HK-2 (cell line): ENCODE data around the gene DNAJC6.
"Not testable (repeated sequence)": the region's sequence is repeated elsewhere in the genome, so short reads cannot be mapped to it uniquely, and the experiment has no call there.

Experiments
- DNase-seq: peaks from one replicate; pipeline ENCODE4 v3.0.0-alpha.2; 2018; ENCODE audit not compliant: unreplicated experiment

Gene DNAJC6

GRCh38 chr1:65309304-65310077, at the start of gene DNAJC6:
Gene DNAJC6, plus strand, starts transcription at chr1:65309543. Its CDS starts 203 bp downstream, at chr1:65309746.
- peak; percentile 84 for DNase-seq

- no peak for DNase-seq
Observed at GRCh38 chr1:65259816-65260215, 49.5 kb upstream of the DNAJC6 start.

- peak; percentile 34 for DNase-seq
Observed at GRCh38 chr1:65260851-65261473, 48.4 kb upstream of the DNAJC6 start.

- DNase-seq = no peak
Observed at GRCh38 chr1:65263286-65263685, 46.1 kb upstream of the DNAJC6 start.

DNA sequence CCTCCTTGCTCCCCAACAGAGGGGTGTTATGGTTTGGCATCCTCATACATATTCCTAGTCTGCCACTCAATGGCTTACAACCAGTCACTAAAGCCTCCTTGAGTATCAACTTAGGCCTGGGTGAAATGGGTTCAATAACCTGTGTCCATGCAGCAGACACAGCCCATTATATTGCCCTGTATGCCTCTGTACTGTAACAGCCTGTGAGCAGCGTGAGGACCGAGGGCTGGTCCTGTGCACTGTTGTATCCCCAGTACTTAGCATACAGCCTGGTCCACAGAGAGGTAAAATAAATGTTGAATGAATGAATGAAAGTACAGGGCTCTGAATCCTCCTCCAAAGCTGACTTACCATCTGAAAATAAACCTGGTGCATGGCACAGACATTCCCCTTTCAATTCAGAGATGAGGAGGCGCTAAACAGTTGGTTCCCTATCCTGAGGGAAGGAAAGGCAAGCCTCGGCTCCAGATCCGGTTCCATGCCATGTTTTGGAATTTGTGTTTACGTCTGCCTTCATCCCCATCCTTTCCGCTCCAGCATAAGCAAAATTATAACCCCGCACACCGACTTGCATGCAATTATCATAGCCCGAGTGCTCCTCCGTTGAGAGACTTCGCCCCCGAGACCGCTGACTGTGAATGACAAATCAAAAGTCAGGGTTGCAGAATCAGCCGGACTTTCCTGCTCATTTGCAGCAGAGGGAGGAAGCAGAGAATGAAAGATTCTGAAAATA, 45.0 kb upstream of the DNAJC6 start:
- DNase-seq = no peak

DNA sequence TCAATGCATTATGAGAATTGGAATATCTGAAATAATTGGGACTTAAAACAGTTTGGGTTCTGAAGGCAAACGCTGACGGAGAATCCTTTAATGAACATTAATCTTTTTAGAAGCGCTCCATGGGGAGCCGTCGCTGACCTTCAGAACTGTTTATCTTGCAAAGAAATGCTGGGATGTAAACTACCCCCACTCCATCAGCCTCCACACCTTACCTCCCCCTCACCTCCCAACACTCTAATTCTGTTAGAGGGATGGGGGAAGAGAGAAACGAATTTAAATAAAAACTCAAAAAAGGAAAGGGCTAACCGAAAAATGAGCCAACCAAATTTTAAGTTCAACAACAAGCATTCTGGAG, 44.1 kb upstream of the DNAJC6 start:
- DNase-seq = no peak

DNA sequence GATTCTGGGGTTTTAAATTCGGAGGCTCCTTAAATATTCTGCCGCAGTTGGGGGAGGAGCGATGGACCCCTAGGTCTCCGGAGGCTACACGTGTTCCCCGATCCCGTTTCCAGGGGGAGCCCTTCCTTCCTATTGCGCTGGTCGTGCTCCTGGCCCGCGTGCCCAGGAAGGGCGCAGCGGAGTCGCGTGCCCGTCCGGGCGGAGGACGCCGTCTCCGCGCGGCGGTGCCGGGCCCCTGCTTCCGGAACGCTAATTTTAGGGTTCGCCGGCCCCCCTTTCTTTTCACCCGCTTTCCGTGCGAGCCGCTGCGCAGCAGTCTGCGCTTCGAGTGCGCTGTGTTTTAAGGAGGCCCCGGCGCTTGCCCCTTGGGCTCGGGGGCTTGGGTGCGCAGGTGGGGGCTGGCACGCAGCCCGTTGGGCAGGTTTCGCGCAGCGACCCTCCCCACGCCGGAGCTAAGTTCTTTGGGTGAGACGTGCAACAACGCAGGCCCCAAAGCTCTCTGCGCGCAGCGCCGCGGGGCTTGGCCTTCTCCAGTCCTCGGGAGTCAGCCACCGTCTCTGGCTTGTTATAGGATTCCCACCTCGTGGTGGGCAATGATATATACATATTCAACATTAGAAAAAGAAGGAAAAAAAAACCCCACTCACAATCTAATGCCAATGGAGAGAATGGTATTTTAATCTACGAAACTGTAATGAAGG, 43.5 kb upstream of the DNAJC6 start:
- peak; percentile 50 for DNase-seq

DNA sequence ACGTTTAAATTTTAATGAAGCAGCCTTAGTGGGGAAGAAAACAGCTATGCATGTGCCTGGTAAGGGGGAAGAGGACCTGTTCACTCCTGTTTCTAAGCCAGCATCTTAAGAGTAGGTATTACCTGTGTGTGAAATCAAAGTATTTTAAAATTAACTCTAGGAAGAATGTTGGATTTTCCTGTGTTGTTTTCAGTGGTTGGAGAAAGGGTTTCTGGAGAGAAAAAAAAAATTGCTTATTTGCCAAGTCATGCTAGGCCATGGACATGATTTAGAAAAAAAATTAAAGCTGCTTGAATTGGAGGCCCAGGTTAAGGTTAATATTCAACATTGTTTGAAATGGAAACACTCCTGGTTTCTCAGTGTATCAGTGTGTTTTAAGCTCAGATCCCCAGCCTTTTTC, 42.9 kb upstream of the DNAJC6 start:
- DNase-seq = no peak

DNA sequence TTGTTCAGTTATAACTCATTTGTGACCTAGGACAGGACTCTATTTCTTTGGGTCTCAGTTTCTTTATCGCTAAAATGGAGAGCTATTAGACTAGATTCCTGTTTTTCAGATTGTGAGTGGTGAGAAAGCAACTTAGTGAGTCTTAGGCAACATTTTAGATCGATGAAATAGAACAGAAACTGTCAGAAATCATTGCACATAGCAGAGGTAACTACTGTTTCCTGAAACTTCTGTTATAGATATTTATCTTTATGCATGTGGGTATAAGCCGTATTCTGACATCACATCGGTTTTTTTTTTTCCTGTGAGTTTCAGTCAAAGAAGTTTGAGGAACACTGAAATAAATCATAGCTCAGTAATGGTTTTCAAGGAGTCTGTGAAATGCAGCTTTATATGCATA, 42.1 kb upstream of the DNAJC6 start:
- no peak for DNase-seq

DNA sequence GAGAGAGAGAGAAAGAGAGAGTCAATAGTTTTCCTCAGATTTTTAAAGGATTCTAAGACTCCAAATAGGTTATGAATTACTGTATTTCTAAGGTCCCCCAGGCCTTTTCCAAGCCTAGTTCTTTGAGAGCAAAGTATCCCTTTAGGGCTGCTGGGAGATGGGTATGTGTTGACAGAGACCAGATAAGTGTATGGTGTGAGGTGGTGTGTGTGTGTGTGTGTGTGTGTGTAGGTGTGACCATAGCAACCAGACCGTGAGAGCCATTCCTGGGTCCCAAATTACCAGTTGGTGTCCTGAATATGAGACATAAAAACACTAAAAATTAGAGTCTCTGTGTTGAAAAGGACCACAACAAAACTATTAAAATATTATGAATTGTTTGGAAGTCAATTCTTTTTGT, 41.7 kb upstream of the DNAJC6 start:
- DNase-seq = no peak

- DNase-seq = no peak
Observed at GRCh38 chr1:65269612-65270011, 39.7 kb upstream of the DNAJC6 start.

- DNase-seq = no peak
Observed at GRCh38 chr1:65276197-65276939, 33.0 kb upstream of the DNAJC6 start.

DNA sequence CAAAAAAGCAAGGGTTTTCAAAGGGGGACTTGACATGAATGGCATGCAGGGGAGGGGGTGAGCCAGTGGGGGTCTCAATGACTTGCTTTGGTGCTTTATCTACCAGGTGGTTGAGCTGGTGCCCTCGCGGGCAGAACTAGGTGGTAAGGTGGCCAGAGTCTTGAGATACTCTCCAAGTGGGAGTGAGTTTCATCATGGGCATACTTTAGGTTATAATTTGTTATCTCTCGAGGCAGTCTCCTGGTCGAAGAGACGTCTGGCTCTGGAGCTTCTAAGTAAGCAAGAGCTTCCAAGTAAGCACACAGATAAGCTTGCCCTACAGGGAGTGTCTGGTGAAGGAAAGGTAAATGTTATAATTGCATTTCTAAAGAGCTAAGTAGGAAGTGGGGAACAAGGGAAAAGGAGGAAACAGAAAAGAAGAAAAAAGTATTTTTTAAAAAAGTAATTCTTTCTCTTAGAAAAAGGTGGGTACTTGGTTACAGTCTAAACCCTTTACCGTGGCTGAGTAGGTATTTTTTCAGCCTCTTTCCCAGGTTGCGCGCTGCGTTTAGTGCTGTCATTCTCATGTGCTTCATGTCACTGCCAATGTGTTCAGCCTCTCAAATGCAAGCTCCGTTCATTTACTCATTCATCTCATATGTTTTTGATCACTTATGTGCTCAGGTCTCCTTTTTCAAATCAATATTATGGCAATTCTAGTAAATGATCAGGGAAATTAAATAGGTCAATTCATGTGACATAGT, 31.6 kb upstream of the DNAJC6 start:
- DNase-seq = no peak

DNA sequence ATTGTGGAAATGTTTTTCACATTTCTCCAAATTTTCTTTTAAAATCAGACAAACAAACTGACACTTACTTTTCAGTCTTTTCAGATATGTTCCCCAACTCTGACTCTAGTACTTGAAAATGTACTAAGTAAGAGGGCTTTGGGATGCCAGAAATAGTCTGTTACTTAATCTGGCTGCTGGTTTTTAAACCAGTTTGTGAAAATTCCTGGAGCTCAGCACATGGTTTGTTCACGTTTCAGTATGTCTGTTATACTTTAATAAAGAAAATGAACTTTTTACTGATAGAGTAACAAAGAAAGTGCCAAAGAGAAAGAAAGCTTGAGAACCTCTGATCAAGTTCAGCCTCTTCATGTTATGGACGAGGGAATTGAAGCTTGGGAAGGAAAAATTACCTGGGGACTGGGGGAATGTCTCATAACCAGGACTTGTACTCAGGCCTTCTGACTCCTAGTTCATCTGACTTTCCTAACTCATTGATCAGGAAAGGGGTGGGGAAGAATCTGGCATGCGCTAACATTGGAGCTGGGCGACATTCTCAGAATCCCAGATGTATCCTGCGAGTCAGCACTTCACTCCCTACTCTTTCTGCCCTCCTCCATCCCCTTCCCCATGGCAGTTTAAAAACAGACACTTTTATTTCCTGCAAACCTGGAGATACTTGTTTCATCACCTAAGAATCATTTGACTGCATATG, 30.8 kb upstream of the DNAJC6 start:
- DNase-seq = no peak

DNA sequence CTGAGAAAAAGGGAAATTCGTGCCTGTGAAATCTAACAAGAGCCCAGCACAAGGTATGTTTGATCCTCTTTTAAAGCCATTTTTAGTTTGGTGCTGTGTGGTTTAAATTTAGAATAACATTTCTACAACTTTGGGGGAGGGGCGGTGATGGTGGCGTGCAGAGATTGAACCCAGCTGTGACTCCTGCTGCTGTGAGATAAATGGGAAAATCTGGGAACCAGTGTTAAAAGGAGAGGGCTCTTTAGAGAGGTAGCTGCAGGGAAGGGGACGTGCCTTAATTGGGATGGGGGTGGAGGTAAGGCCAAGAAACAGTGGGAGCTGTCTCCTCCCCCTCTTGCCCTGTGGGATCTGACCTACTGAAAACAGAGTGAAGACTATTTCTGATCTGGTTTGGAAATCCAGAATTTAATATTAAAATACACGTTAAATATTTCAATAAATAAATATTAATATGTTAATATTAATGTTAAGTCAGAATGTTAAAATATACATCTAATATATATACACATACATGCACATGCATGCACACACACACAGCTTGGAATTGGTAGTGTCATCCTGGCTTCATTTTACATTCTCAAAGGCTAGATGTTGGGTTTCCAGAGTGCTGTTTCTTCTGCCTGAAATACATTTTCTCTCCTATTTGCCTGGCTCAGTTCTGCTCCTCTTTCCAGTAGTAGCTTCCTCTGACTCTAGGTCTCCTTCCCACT, 30.1 kb upstream of the DNAJC6 start:
- no peak for DNase-seq

- no peak for DNase-seq
Observed at GRCh38 chr1:65281846-65282245, 27.5 kb upstream of the DNAJC6 start.

GRCh38 chr1:65284229-65284628, 25.1 kb upstream of the DNAJC6 start:
- DNase-seq = no peak

DNA sequence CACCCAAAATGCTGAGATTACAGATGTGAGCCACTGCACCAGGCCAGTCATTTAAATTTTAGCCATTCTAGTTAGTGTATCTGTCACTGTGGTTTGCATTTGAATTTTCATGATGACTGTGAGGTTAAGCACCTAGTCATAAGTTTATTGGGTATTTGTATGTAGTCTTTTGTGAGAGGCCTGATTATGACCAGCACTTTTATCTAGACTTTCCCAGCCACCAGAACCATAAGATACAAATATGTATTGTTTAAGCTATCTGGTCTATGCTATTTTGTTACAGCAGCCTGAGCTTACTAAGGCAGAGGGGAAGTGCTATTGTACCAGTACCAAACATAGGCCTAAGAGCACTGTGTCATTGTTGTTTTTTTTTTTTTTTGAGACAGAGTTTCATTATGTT, 19.9 kb upstream of the DNAJC6 start:
- DNase-seq = no peak

DNA sequence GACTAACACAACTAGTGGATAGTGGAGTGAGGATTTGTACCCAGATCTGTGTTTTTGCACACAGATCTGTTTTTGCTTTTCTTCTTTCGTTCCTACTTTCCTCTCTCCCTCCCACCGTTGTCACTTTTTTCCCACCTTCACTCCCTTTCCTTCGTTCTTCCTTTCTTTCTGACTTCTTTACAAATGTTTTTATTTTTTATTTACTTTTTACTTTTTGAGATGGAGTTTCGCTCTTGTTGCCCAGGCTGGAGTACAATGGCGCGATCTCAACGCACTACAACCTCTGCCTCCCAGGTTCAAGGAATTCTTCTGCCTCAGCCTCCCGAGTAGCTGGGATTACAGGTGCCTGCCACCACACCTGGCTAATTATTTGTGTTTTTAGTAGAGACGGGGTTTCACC, 17.5 kb upstream of the DNAJC6 start:
- not testable (repeated sequence) for DNase-seq
